Heart left ventricle (tissue), 13 donors: ENCODE measurements around the gene ST3GAL2.

Experiments
- CTCF ChIP-seq, 12 donors: fragments of 200-600 bp; sonication (generic) in 4 of 12; IDR thresholded peaks; one replicate each; pipeline versions ENCODE4 v1.5.0 to v1.8.0; 2018 to 2022; ENCODE audit warnings: antibody characterized with exemption in 12 of 12, mild to moderate bottlenecking in 5 of 12
- POLR2A ChIP-seq, 2 donors: fragments of 450-650 bp; IDR thresholded peaks; one replicate each; pipeline ENCODE4 v1.6.1; 2017; ENCODE audit warnings: antibody characterized with exemption in 2 of 2, mild to moderate bottlenecking in 2 of 2, moderate library complexity in 2 of 2
- donor health status: ischemic (EF 13 %, LVEDD 7.1; RV severe dilation, severe dysfunction).
- donor health status: DM: no; HTN: yes; CAD: no.
- donor health status: DM: no; HTN: no; CAD: no.
- donor health status: ischemic (EF 25% LVEDD 6.9; RV normal size, moderate dysfunction).
- donor health status: ischemic (EF 25% LVEDD 5.7; RV mildly dilated, moderate dysfunction).
- donor health status: ischemic (EF 35%, LVEDD 5.7; RV mildly dilated, moderate dysfunction).
- donor health status: nonischemic (EF 11% LVEDD 7.7; RV severe dilation, severe dysfunction).
- donor health status: DM: yes; HTN: yes; CAD: no.
- donor health status: PGD.
- donor health status: ischemic (EF 29% LVEDD 5.4; RV normal size, mild dysfunction).
- donor health status: nonischemic (EF 23%, LVEDD 6.1; RV moderate dilation, normal function).

DNA sequence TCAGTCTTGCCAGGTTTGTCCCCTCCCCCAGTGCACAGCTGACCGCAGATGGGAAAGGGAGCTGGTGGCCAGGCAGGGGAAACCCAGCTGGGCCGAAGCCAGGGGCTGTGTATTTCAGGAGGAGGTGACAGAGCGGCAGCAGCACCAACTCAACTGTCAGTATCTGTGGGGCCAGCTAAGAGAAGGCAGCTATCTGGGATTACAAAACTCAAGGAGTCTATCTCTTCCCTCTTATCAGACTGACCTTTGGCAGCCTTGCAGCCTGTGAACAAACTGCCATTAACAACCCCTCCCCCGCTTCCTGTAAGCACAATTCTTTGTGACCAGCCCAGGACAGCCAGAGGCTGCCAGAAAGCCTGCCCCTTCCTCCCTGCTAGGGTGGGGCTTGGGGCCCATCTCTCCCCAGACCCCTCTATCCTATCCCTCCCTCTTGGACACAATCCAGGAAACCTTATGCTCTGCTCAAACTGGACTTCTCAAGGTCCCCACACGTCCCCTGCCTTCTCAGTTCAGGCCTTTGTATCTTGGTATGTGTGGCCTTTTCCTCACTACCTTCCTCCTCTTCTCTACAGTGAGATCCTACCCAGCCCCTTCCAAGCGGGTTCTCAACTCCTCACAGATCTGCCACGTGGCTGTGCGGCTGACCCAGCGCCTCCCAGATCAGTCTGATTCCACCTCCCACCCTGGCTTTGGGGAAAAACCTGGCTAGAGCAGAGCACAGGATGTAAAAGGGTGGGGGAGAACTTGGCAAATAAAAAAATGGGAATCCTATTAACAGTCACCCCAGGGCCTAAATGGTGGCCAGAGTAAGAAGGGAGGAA lies 10.5 kb downstream of the ST3GAL2 start:
- TF ChIP-seq POLR2A (IDR thresholded peaks at IDR 0.05) = no peak
- no peak for TF ChIP-seq CTCF (IDR thresholded peaks at IDR 0.05)
